Stromal cell of bone marrow (primary cell): ENCODE measurements around the gene FOXO1.
A peak's percentile ranks its signal among the peaks of the same experiment; 100 is the strongest.

Experiments
- DNase-seq: peaks from one replicate; pipeline ENCODE4 v3.0.0-alpha.2; 2012; ENCODE audit warnings: low read depth

Gene FOXO1

GRCh38 chr13:40605573-40605972, 60.9 kb downstream of the FOXO1 start:
- no peak for DNase-seq

GRCh38 chr13:40604135-40604534, 62.3 kb downstream of the FOXO1 start:
- no peak for DNase-seq

DNA sequence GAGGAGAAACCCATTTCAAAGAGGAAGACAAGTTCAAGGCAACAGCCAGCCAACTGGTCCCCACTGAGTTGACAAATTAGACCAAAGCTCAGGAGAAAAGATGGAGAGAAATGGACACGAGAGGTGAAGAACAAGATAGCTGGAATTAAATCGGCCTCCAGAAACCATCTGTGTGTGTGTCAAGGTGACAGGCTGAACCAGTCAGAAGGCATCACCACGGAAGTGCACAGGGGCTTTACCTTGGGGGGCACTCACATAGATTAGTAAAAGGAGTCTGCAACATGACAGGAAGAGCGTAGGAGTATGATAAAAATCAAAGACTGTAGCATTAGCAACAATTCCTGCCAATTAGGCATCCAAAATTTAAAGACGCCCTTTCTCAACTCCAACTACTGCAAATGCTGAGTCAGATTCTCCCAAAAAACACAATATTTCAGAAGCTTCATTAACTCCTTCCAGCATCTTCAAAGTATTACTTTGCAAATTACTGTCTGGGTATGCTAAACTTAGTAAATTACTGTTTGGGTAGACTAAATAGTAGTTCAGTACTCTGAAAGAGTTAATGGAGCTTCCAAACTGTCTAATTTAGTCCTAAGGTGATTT, 66.2 kb downstream of the FOXO1 start:
- no peak for DNase-seq

DNA sequence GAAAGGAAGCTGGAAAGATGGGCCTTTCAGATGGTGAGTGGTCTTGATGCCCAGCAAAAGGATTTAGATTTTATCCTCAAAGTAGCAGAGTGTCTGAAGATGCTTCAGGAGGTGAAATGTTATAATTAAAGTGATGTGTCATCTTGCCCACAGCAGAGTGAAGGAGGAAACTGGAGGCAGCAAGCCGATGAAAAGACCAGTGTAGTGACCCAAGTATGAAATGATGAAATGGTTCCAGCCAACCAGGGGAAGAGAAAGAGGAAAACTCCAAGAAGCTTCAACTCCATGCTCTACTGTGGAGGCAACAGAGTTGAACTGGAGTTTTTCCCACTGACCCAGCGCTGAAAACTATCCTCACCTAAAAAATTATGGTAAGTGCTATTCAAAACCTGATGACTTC, 66.7 kb downstream of the FOXO1 start:
- DNase-seq = no peak

- no peak for DNase-seq
Measured at GRCh38 chr13:40599124-40599523, 67.3 kb downstream of the FOXO1 start.

GRCh38 chr13:40598569-40598968, 67.9 kb downstream of the FOXO1 start:
- DNase-seq = no peak

DNA sequence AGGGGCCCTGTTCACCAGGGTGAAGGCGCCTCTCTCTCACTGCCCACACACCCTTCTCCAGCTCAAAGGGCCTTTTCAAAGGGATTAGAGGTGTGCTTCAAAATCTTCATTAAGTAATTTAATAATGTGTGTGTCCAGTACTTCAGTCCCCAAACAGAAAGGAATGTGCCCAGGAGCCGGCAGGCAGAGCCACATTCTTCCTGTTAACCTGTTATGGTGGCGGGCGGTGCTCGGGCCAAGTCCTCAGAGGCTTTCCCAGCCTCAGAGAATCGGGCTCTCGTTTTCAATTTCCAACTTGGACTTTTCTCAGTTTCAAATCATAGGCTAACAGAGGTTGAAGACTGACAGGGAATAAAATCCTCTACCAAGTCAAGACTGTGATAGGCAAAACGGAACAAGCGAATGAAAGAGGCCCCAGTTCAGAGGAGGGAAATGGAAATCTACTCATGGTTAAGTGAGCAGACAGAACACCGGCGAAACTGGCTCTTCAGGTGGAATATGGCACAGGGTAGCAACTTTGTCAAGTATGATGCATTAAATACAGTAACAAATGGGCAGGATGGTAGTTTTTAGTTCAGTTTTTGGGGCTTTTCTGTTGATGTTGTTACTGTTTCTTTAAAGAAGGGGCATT, 68.6 kb downstream of the FOXO1 start:
- DNase-seq = no peak

DNA sequence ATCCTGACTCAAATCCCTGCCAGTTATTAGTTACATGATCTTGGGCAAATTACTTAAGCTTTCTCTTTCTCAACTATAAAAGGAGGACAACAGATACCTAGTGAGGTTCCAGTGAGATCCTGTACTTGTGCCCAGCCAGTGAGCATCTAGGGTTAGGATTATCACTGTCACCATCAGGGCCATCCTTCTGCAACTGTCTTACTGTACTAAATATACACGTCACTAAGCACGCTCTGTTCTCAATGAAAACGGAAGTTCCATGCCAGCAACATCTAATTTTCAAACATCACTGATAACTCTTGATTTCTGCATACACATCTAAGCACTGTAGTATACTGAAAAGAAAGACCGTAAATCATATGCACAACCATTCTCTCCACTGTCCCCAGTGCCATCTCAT, 70.0 kb downstream of the FOXO1 start:
- no peak for DNase-seq

DNA sequence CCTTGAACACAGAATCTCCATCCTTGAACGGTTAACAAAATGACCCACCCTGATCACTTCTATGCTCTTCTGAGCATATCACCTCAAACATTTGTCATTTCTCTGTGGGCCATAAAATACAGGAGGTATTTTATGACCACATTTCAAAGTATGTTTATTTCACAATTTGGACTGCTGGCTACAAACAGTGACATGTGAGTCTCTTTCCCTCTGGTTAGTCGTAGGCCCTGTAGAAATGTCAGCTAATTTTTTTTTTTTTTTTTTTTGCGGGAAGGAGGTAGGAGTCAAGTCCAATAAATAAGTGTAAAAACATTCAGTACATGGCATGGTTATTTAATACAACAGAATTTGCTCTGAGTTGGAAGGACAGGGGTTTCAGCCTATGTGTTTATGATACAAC, 70.7 kb downstream of the FOXO1 start:
- DNase-seq = no peak

GRCh38 chr13:40592035-40592434, 74.4 kb downstream of the FOXO1 start:
- no peak for DNase-seq

DNA sequence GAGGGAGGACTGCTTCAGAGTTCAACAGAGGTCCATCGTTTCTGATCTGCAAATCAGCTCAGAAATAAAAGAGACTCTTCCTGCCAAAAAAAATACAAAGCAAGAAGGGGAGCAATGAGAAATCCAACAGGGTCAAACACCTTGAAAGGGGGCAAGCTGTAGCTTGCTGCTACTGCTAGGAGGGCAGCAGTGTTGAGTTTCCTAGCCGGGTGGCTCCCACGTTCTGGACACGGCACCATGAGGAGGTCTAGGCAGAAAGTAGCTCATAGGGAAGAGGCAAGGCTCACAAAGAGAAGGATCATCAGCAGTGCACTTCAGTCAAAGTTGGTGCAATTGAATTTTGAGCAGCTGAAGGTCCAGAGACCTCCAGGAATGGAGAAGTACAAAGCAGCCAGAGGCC, 75.3 kb downstream of the FOXO1 start:
- DNase-seq = no peak

- no peak for DNase-seq
Measured at GRCh38 chr13:40590112-40590862, 76.2 kb downstream of the FOXO1 start.

DNA sequence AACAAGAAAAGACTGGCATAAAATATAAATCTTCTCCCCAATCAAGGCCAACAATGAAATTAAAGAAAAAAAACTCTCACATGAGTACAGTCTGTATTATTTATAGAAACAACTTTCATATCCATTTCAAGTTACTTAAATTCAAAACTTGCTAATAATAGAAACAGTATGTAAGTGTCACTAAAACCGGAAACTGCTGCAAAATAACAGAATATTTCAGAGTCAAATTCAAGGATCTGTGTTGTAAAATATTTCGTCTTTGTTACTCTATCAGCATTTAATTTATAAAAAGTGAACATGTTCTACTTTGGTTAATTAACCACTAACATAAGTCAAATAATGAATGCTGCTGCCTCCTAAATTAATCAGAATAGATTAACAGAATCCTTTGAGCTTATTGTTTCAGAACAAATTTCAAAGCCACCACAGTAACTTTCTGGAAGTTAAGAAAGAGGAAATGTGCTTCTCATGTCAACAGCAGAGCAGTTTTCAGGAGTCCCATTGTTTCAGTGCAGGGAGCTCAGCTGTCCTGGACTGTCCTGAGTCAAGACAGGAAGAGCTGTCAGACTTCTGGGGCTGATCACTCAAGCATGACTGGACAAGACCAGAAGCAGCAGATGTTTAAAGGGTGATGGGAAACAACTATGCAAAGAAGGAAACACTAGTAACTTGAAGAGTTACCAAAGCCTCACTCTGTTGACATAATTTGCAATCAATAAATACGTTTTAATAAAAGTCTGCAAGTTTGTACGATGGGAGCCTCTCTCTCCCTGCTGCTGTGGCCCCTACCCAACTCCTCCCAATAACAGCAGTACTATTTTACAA, 76.9 kb downstream of the FOXO1 start:
- peak; percentile 45 for DNase-seq

DNA sequence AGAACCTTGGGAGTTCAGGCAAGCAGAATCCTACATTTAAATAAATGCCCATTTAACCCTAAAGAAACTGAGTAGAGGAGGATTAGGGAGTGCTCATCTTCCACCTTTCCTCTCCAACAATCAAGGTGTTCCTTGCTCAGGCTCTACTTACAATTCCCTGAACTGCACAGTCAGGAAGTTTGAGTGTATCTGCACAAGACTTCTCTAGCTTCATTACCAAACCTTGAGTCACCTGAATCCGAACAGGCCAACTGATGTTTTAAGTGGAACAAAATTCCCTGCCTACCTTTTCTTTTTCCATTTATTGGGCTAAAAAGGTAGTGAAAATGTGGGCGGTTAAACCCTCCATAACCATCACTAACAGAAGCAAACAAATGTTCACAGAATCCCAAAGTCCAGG, 78.3 kb downstream of the FOXO1 start:
- DNase-seq = no peak

- no peak for DNase-seq
Measured at GRCh38 chr13:40586886-40587565, 79.4 kb downstream of the FOXO1 start.

GRCh38 chr13:40585911-40586471, 80.5 kb downstream of the FOXO1 start:
- no peak for DNase-seq

DNA sequence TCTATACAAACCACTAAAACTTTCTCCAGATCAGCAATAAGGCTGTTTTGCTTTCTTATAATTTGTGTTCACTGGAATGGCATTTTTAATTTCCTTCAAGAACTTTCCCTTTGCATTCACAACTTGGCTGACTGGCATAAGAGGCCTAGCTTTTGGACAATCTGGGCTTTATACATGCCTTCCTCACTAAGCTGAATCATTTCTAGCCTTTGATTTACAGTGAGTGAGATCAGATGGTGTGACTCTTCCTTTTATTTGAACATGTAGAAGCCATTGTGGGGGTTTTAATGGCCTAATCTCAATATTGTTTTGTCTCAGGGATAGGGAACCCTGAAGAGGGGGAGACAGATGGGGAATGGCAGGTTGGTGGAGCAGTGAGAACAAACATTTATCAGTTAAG, 82.7 kb downstream of the FOXO1 start:
- no peak for DNase-seq

- DNase-seq = no peak
Measured at GRCh38 chr13:40582531-40582930, 83.9 kb downstream of the FOXO1 start.

- no peak for DNase-seq
Measured at GRCh38 chr13:40581277-40581579, 85.2 kb downstream of the FOXO1 start.

- no peak for DNase-seq
Measured at GRCh38 chr13:40580566-40581276, 85.7 kb downstream of the FOXO1 start.

DNA sequence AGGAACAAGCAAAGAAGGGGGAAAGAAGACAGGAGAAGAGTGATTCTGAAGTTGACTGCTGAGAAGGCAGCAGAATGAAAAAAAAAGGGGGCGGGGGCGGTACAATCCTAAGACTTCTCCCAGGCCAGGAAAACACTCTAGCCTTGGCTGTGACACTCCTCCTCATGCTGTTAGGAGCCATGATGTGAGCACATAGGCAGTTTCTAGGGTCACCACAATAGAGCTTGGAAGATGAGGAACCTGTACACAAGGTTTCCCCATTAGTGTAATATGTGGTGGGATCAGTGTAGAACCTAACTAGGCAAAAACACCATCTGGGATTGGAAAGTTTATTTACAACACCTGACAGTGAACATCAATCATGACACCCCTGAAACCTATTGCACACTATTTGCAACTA, 86.9 kb downstream of the FOXO1 start:
- DNase-seq = no peak
